Ectodermal cell (in vitro differentiated cells): ENCODE data around the gene OSBPL10.

ENCODE experiments used
- H3K27ac ChIP-seq: 2 replicates; pipeline ENCODE4 v1.7.0; 2013; ENCODE audit warnings: mild to moderate bottlenecking, low read depth, low read length; ENCODE audit not compliant: insufficient read depth, poor library complexity, severe bottlenecking
- H3K27me3 ChIP-seq: 2 replicates; pipeline ENCODE4 v1.7.0; 2013; ENCODE audit warnings: mild to moderate bottlenecking, low read length; ENCODE audit not compliant: insufficient read depth, control insufficient read depth, poor library complexity, severe bottlenecking
- H3K36me3 ChIP-seq: one replicate; pipeline ENCODE4 v1.7.0; 2013; ENCODE audit warnings: low read length; ENCODE audit not compliant: control insufficient read depth, insufficient read depth
- H3K4me1 ChIP-seq: one replicate; pipeline ENCODE4 v1.7.0; 2013; ENCODE audit warnings: low read length; ENCODE audit not compliant: control insufficient read depth, insufficient read depth
- H3K4me3 ChIP-seq: 2 replicates; pipeline ENCODE4 v1.7.0; 2013; ENCODE audit warnings: low read depth, low read length, control low read depth; ENCODE audit not compliant: insufficient read depth
- H3K9me3 ChIP-seq: 2 replicates; pipeline ENCODE4 v1.7.0; 2013; ENCODE audit warnings: mild to moderate bottlenecking, low read length, moderate library complexity; ENCODE audit not compliant: control insufficient read depth
- WGBS, 2 experiments: methylation state at CpG; one replicate each; pipeline ENCODE4 v1.1.7; 2013; ENCODE audit warnings: missing lambda C conversion rate in 2 of 2; 5-methylcytosine and 5-hydroxymethylcytosine counted together

OSBPL10 gene

DNA sequence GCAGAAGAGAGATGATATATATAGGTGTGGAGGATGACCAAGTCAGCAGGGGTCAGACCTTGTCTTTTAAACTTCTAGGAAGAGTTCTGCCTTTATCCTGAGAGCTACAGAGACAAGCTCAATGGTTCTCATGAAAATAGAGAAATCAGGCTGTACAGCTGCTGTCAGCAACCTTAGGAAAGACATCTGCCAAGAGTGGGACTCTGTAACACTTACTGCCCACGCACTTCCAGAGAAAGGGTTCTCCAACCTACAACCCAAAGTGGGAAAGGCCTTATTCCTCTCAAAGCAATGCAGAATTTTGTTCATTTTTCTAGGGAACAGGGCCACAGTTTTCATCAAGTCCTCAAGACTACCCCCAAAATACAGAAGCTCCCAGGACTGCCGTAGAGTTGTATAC is 309.6 kb downstream of the OSBPL10 start:
- H3K9me3 ChIP-seq = no peaks in the 10 kb centered on the region
- WGBS, 2 experiments = 80 to 97% methylated on average over 2 of the region's 2 CpGs
- H3K36me3 ChIP-seq = no peaks in the 10 kb centered on the region
- no peak overlapping the region for H3K27ac ChIP-seq
- H3K4me3 ChIP-seq = no peak overlapping the region
- no peaks in the 10 kb centered on the region for H3K27me3 ChIP-seq
- H3K4me1 ChIP-seq = no peaks in the 10 kb centered on the region

GRCh38 chr3:31670722-31671121 is 310.3 kb downstream of the OSBPL10 start:
- Histone ChIP-seq H3K27me3 (no peaks in the 10 kb centered on the region), H3K27ac (no peak overlapping the region), H3K36me3 (no peaks in the 10 kb centered on the region), H3K4me1 (no peaks in the 10 kb centered on the region), H3K4me3 (no peak overlapping the region), H3K9me3 (no peaks in the 10 kb centered on the region)
- 91 to 93% methylated on average over 9 of the region's 9 CpGs for WGBS, 2 experiments

GRCh38 chr3:31670136-31670535 is 310.9 kb downstream of the OSBPL10 start:
- Histone ChIP-seq H3K36me3 (no peaks in the 10 kb centered on the region), H3K4me3 (no peak overlapping the region), H3K27me3 (no peaks in the 10 kb centered on the region), H3K27ac (no peak overlapping the region), H3K4me1 (no peaks in the 10 kb centered on the region), H3K9me3 (no peaks in the 10 kb centered on the region)
- 100% methylated on average over 1 of the region's 1 CpG; no CpG with 5 or more reads in 1 of the 2 experiments for WGBS, 2 experiments

GRCh38 chr3:31668242-31668641 is 312.8 kb downstream of the OSBPL10 start:
- Histone ChIP-seq H3K9me3 (no peaks in the 10 kb centered on the region), H3K4me1 (no peaks in the 10 kb centered on the region), H3K27ac (no peak overlapping the region), H3K27me3 (no peaks in the 10 kb centered on the region), H3K4me3 (no peak overlapping the region), H3K36me3 (no peaks in the 10 kb centered on the region)
- WGBS, 2 experiments = 85 to 92% methylated on average over 4 of the region's 4 CpGs

DNA sequence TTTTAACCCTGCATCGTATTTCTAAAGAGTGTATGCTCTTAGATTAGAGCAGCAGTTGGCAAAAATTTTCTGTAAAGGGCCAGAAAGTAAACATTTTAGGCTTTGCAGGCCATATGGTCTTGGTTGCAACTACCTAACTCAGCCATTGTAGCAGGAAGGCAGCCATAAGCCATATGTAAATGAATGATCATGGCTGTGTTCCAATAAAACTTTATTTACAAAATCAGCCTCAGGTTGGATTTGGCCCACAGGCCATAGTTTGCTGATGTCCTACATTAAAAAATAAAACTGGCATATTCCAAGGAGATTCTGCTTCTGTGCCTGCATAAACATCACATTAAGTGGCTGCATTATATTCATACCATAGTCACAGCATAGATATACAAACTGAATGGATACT is 313.5 kb downstream of the OSBPL10 start:
- Histone ChIP-seq H3K9me3 (no peaks in the 10 kb centered on the region), H3K36me3 (no peaks in the 10 kb centered on the region), H3K4me3 (no peak overlapping the region), H3K4me1 (no peaks in the 10 kb centered on the region), H3K27ac (no peak overlapping the region), H3K27me3 (no peaks in the 10 kb centered on the region)
- 100% methylated on average over 1 of the region's 1 CpG for WGBS, 2 experiments

- Histone ChIP-seq H3K27ac (no peak overlapping the region), H3K36me3 (no peaks in the 10 kb centered on the region), H3K27me3 (no peaks in the 10 kb centered on the region), H3K4me1 (no peaks in the 10 kb centered on the region), H3K9me3 (no peaks in the 10 kb centered on the region), H3K4me3 (no peak overlapping the region)
- 96 to 97% methylated on average over 17 of the region's 17 CpGs for WGBS, 2 experiments
Observed at GRCh38 chr3:31664031-31664430, 317.0 kb downstream of the OSBPL10 start.

GRCh38 chr3:31661993-31662670 is 318.9 kb downstream of the OSBPL10 start:
- H3K4me1 ChIP-seq = no peaks in the 10 kb centered on the region
- H3K36me3 ChIP-seq = no peaks in the 10 kb centered on the region
- H3K9me3 ChIP-seq = no peaks in the 10 kb centered on the region
- H3K27me3 ChIP-seq = no peaks in the 10 kb centered on the region
- H3K4me3 ChIP-seq = no peak overlapping the region
- H3K27ac ChIP-seq = no peak overlapping the region
- WGBS, 2 experiments = 83 to 86% methylated on average over 5 of the region's 5 CpGs

DNA sequence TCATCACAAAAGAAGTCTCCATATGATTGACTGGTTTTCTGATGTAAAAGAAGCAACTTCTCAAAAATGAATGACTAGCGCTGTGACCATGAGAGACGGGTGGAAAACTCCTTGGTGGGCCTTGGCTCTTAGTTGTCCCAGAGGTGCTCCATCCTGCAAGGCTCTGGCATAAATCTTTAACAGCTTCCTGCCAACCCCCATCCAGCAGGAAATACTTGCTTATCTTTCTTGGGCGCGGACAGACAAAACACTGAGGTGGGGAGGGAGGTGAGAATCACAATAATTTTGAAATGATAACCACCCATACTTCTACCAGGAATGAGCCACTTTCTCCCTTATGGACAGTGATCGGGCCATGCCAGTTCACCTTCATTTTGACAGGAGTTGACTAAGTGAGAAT is 319.8 kb downstream of the OSBPL10 start:
- Histone ChIP-seq H3K4me3 (no peak overlapping the region), H3K27me3 (no peaks in the 10 kb centered on the region), H3K27ac (no peak overlapping the region), H3K9me3 (no peaks in the 10 kb centered on the region), H3K36me3 (no peaks in the 10 kb centered on the region), H3K4me1 (no peaks in the 10 kb centered on the region)
- 80 to 90% methylated on average over 2 to 5 of the region's 5 CpGs for WGBS, 2 experiments

DNA sequence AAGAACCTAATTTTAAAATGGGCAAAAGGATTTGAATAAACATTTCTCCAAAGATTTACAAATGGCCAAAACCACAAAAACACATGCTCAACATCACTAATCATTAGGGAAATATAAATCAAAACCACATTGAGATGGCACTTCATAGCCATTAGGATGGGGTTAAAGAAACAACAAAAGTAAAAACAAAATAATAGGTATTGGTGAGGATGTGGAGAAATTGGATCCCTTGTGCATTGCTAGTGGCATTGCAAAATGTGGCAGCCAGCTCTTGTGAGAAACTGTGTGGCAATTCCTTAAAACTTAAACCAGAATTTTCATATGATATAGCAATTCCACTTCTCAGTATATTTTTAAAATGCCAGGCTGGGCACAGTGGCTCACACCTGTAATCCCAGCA is 321.8 kb downstream of the OSBPL10 start:
- H3K36me3 ChIP-seq = no peaks in the 10 kb centered on the region

GRCh38 chr3:31654998-31655397 is 326.1 kb downstream of the OSBPL10 start:
- Histone ChIP-seq H3K4me3 (no peak overlapping the region), H3K27ac (no peak overlapping the region)

More for the DNA sequence above, 321.8 kb downstream of the OSBPL10 start:
- Histone ChIP-seq H3K4me3 (no peak overlapping the region), H3K27me3 (no peaks in the 10 kb centered on the region), H3K4me1 (no peaks in the 10 kb centered on the region), H3K9me3 (no peaks in the 10 kb centered on the region), H3K27ac (no peak overlapping the region)

GRCh38 chr3:31653464-31653863 is 327.6 kb downstream of the OSBPL10 start:
- 88 to 91% methylated on average over 1 of the region's 1 CpG for WGBS, 2 experiments
- no peak overlapping the region for H3K27ac ChIP-seq
- H3K4me1 ChIP-seq = no peaks in the 10 kb centered on the region
- peaks cover 4% of the 10 kb centered on the region for H3K9me3 ChIP-seq
- peaks cover under 1% of the 10 kb centered on the region for H3K36me3 ChIP-seq
- H3K27me3 ChIP-seq = no peaks in the 10 kb centered on the region
- H3K4me3 ChIP-seq = no peak overlapping the region

More at GRCh38 chr3:31654998-31655397, 326.1 kb downstream of the OSBPL10 start:
- Histone ChIP-seq H3K27me3 (no peaks in the 10 kb centered on the region), H3K36me3 (no peaks in the 10 kb centered on the region), H3K9me3 (peaks cover 4% of the 10 kb centered on the region), H3K4me1 (no peaks in the 10 kb centered on the region)
